ENCODE measurements around the gene COX5B. TPM values are rescaled to one million over a fixed set of nuclear protein-coding genes. Genes with fewer than 3 reads are reported as not detected.
"Not testable (repeated sequence)": the region's sequence is repeated elsewhere in the genome, so short reads cannot be mapped to it uniquely, and the experiment has no call there.

COX5B gene
- total RNA-seq = 276 and 376 TPM in 2 replicates

GRCh38 chr2:97645695-97646629, at the start of gene COX5B:
Gene COX5B, plus strand, starts transcription at chr2:97646062. Its CDS starts 25 bp downstream, at chr2:97646087.
- DNase-seq (ENCODE audit: extremely low read depth, low read depth, low spot score) = peak; percentile 75

- not testable (repeated sequence) for DNase-seq (ENCODE audit: extremely low read depth, low read depth, low spot score)
Measured at GRCh38 chr2:97596180-97596579, 49.7 kb upstream of the COX5B start.

- not testable (repeated sequence) for DNase-seq (ENCODE audit: extremely low read depth, low read depth, low spot score)
Measured at GRCh38 chr2:97601537-97601936, 44.3 kb upstream of the COX5B start.

- not testable (repeated sequence) for DNase-seq (ENCODE audit: extremely low read depth, low read depth, low spot score)
Measured at GRCh38 chr2:97605109-97605508, 40.8 kb upstream of the COX5B start.

- not testable (repeated sequence) for DNase-seq (ENCODE audit: extremely low read depth, low read depth, low spot score)
Measured at GRCh38 chr2:97605524-97606339, 40.1 kb upstream of the COX5B start.

- DNase-seq (ENCODE audit: extremely low read depth, low read depth, low spot score) = not testable (repeated sequence)
Measured at GRCh38 chr2:97608745-97609144, 37.1 kb upstream of the COX5B start.

- not testable (repeated sequence) for DNase-seq (ENCODE audit: extremely low read depth, low read depth, low spot score)
Measured at GRCh38 chr2:97611895-97612294, 34.0 kb upstream of the COX5B start.

- not testable (repeated sequence) for DNase-seq (ENCODE audit: extremely low read depth, low read depth, low spot score)
Measured at GRCh38 chr2:97615746-97616145, 30.1 kb upstream of the COX5B start.

- no peak for DNase-seq (ENCODE audit: extremely low read depth, low read depth, low spot score)
Measured at GRCh38 chr2:97617911-97618310, 28.0 kb upstream of the COX5B start.

GRCh38 chr2:97618939-97619827, 26.7 kb upstream of the COX5B start:
- DNase-seq (ENCODE audit: extremely low read depth, low read depth, low spot score) = not testable (repeated sequence)

- DNase-seq (ENCODE audit: extremely low read depth, low read depth, low spot score) = not testable (repeated sequence)
Measured at GRCh38 chr2:97620492-97620891, 25.4 kb upstream of the COX5B start.

- not testable (repeated sequence) for DNase-seq (ENCODE audit: extremely low read depth, low read depth, low spot score)
Measured at GRCh38 chr2:97622976-97623375, 22.9 kb upstream of the COX5B start.

- DNase-seq (ENCODE audit: extremely low read depth, low read depth, low spot score) = not testable (repeated sequence)
Measured at GRCh38 chr2:97625354-97626048, 20.4 kb upstream of the COX5B start.

- DNase-seq (ENCODE audit: extremely low read depth, low read depth, low spot score) = not testable (repeated sequence)
Measured at GRCh38 chr2:97626049-97626430, 19.8 kb upstream of the COX5B start.

GRCh38 chr2:97644023-97644717, 1.7 kb upstream of the COX5B start:
- DNase-seq (ENCODE audit: extremely low read depth, low read depth, low spot score) = no peak

GRCh38 chr2:97645112-97645694, 659 bp upstream of the COX5B start:
- DNase-seq (ENCODE audit: extremely low read depth, low read depth, low spot score) = no peak

GRCh38 chr2:97646977-97647376, 1.1 kb downstream of the COX5B start:
- DNase-seq (ENCODE audit: extremely low read depth, low read depth, low spot score) = no peak

GRCh38 chr2:97651114-97651513, 5.3 kb downstream of the COX5B start:
- no peak for DNase-seq (ENCODE audit: extremely low read depth, low read depth, low spot score)

GRCh38 chr2:97653473-97653872, 7.6 kb downstream of the COX5B start:
- no peak for DNase-seq (ENCODE audit: extremely low read depth, low read depth, low spot score)

All from glomerular endothelial cell (primary cell).